Measurements from ENCODE around the gene ZNF496. TPM values are rescaled to one million over a fixed set of nuclear protein-coding genes. Genes with fewer than 3 reads are reported as not detected.
A peak's percentile ranks its signal among the peaks of the same experiment; 100 is the strongest.

The ZNF496 gene
- total RNA-seq, 1 experiment from 2014 or later: 21.4 TPM

DNA sequence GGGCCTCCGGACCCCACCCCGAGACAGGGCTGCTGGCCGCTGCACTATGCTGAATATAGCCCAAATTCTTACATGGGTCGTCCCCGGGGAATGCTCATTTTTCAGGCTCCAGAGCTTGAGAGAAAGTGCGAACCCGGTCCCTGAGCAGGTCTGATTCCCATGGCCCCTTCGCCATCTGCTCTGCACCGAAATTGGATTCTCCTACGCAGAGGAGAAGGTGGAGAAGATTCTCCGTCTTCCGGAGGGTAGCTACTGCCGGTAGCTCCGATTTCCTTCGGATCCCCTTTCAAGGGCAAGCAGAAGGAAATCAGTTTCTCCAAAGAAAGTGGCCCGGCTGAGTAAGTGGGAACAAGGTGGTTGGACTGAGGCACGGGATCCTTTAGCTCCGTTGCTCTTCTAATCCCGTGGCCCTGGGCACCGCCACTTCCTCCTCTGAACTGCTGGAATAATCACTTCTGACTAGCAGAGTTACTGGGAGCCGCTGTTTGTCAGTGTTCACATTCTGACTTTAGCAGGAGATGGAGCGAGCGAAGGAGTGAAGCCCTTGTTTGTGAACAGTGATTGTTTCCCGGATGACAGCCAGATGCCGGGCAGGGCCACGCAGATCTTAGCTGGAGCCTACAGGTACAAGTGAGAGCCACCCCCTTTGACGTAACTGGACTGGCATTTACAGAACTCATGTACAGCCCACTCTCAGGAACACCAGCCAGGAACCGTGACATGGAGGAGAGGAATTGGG, 1.1 kb upstream of the ZNF496 start:
- intact Hi-C loops (cut with micrococcal nuclease; ENCODE audit: unreplicated experiment) (loop anchor here (10.0 kb wide), 1 partner anchor 118 kb away; no protein-coding TSS in a partner anchor), in situ Hi-C loops (cut with HindIII; ENCODE audit: low pct_unique_long_range_greater_than_20kb, low sequenced_read_pairs) (no loop called here)
- TF ChIP-seq TCF7L2 (IDR thresholded peaks at IDR 0.05; ENCODE audit: low read depth, low read length): no peak
- TF ChIP-seq, protein P1, sequence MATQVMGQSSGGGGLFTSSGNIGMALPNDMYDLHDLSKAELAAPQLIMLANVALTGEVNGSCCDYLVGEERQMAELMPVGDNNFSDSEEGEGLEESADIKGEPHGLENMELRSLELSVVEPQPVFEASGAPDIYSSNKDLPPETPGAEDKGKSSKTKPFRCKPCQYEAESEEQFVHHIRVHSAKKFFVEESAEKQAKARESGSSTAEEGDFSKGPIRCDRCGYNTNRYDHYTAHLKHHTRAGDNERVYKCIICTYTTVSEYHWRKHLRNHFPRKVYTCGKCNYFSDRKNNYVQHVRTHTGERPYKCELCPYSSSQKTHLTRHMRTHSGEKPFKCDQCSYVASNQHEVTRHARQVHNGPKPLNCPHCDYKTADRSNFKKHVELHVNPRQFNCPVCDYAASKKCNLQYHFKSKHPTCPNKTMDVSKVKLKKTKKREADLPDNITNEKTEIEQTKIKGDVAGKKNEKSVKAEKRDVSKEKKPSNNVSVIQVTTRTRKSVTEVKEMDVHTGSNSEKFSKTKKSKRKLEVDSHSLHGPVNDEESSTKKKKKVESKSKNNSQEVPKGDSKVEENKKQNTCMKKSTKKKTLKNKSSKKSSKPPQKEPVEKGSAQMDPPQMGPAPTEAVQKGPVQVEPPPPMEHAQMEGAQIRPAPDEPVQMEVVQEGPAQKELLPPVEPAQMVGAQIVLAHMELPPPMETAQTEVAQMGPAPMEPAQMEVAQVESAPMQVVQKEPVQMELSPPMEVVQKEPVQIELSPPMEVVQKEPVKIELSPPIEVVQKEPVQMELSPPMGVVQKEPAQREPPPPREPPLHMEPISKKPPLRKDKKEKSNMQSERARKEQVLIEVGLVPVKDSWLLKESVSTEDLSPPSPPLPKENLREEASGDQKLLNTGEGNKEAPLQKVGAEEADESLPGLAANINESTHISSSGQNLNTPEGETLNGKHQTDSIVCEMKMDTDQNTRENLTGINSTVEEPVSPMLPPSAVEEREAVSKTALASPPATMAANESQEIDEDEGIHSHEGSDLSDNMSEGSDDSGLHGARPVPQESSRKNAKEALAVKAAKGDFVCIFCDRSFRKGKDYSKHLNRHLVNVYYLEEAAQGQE (IDR thresholded peaks at IDR 0.05; ENCODE audit: insufficient read depth in 1 of 2, low read depth in 2 of 2, low read length in 1 of 2): no peak
- TF ChIP-seq, protein P2, sequence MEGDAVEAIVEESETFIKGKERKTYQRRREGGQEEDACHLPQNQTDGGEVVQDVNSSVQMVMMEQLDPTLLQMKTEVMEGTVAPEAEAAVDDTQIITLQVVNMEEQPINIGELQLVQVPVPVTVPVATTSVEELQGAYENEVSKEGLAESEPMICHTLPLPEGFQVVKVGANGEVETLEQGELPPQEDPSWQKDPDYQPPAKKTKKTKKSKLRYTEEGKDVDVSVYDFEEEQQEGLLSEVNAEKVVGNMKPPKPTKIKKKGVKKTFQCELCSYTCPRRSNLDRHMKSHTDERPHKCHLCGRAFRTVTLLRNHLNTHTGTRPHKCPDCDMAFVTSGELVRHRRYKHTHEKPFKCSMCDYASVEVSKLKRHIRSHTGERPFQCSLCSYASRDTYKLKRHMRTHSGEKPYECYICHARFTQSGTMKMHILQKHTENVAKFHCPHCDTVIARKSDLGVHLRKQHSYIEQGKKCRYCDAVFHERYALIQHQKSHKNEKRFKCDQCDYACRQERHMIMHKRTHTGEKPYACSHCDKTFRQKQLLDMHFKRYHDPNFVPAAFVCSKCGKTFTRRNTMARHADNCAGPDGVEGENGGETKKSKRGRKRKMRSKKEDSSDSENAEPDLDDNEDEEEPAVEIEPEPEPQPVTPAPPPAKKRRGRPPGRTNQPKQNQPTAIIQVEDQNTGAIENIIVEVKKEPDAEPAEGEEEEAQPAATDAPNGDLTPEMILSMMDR (IDR thresholded peaks at IDR 0.05): no peak
- no peak for TF ChIP-seq SIN3A (IDR thresholded peaks at IDR 0.05; ENCODE audit: borderline replicate concordance, insufficient read depth, low read depth, low read length)
- TF ChIP-seq POLR2AphosphoS5 (IDR thresholded peaks at IDR 0.05; ENCODE audit: low read depth, low read length): no peak
- Histone ChIP-seq H3K27me3 (ENCODE audit: control insufficient read depth, insufficient read depth, low read length) (no peaks in the 10 kb centered on the region), H3K4me1 (ENCODE audit: control insufficient read depth, insufficient read depth, low read length) (peaks cover 19% of the 10 kb centered on the region), H3K4me3 (ENCODE audit: low read depth in 2 of 2, low read length in 2 of 2) (peak overlapping the region; percentile 65 to 91), H3K9me3 (ENCODE audit: control insufficient read depth, insufficient read depth, low read depth, low read length) (no peaks in the 10 kb centered on the region), H3K36me3 (ENCODE audit: control insufficient read depth, insufficient read depth, low read length) (peaks cover 5% of the 10 kb centered on the region), H3K27ac (ENCODE audit: low read length) (peak overlapping the region; percentile 80)
- no TSS peak for BruUV-seq (replicated peaks)
- ChIA-PET CTCF (no interaction called here), POLR2A (interaction anchor here (0.7 kb wide), 1 partner anchor 18 kb away, joined by 3 read pairs; no protein-coding TSS in a partner anchor)
- ATAC-seq: no peak
- no peak for DNase-seq (ENCODE audit: low read depth, low spot score)

DNA sequence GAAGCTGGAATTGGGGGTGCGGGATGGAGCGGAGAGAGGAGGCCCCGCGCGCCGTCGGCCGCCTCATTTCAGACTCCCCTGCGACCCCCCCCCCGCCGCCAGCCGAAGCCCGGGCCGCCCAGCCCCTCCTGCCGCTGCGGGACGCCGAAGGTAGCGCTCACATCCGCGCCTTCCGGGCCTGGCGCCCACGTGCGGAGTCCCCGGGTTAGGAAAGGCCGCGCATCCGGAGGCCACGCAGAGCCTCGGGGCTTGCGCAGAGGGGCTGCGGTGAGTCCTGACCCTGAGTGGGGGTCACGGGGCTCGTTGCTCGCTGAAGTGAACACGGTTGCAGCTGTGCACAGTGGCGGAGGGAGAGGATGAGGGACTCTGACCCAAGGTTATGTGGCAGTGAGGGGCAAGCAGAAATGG, 552 bp upstream of the ZNF496 start:
- Histone ChIP-seq H3K4me3 (ENCODE audit: low read depth in 2 of 2, low read length in 2 of 2) (peak overlapping the region; percentile 65 to 91), H3K4me1 (ENCODE audit: control insufficient read depth, insufficient read depth, low read length) (peaks cover 16% of the 10 kb centered on the region), H3K27ac (ENCODE audit: low read length) (peak overlapping the region; percentile 80), H3K9me3 (ENCODE audit: control insufficient read depth, insufficient read depth, low read depth, low read length) (no peaks in the 10 kb centered on the region), H3K27me3 (ENCODE audit: control insufficient read depth, insufficient read depth, low read length) (no peaks in the 10 kb centered on the region), H3K36me3 (ENCODE audit: control insufficient read depth, insufficient read depth, low read length) (peaks cover 6% of the 10 kb centered on the region)
- POLR2A ChIA-PET: no interaction called here
- intact Hi-C loops (cut with micrococcal nuclease; ENCODE audit: unreplicated experiment): loop anchor here (10.0 kb wide), 1 partner anchor 117 kb away; no protein-coding TSS in a partner anchor
- DNase-seq (ENCODE audit: low read depth, low spot score) (no peak), ATAC-seq (peak; percentile 44)
- no TSS peak for BruUV-seq (replicated peaks)
- in situ Hi-C loops (cut with HindIII; ENCODE audit: low pct_unique_long_range_greater_than_20kb, low sequenced_read_pairs): no loop called here
- TF ChIP-seq TCF7L2 (IDR thresholded peaks at IDR 0.05; ENCODE audit: low read depth, low read length): no peak
- no peak for TF ChIP-seq SIN3A (IDR thresholded peaks at IDR 0.05; ENCODE audit: borderline replicate concordance, insufficient read depth, low read depth, low read length)
- no peak for TF ChIP-seq POLR2AphosphoS5 (IDR thresholded peaks at IDR 0.05; ENCODE audit: low read depth, low read length)
- TF ChIP-seq, protein P2 (IDR thresholded peaks at IDR 0.05): no peak
- TF ChIP-seq, protein P1 (IDR thresholded peaks at IDR 0.05; ENCODE audit: insufficient read depth in 1 of 2, low read depth in 2 of 2, low read length in 1 of 2): no peak
- CTCF ChIA-PET: no interaction called here
